ENCODE measurements around the gene MALSU1.

GRCh38 chr7:23254051-23254681, 45.0 kb upstream of the MALSU1 start:
- no peak for TF ChIP-seq TAF1 (IDR thresholded peaks at IDR 0.05; ENCODE audit: borderline replicate concordance, low read depth, low read length)
- no peak for TF ChIP-seq POLR2A (IDR thresholded peaks at IDR 0.05; ENCODE audit: low read depth, low read length)
